Neural cell (in vitro differentiated cells): ENCODE measurements around the gene HIVEP3. TPM values are rescaled to one million over a fixed set of nuclear protein-coding genes. Genes with fewer than 3 reads are reported as not detected.

Experiments
- H2AFZ ChIP-seq: fragments of 200-600, 300-800 bp; sonication (generic), shearing (Covaris generic); 2 replicates; pipeline ENCODE4 v1.6.0; 2014; ENCODE audit warnings: low read depth, mild to moderate bottlenecking, antibody characterized with exemption, low read length, moderate library complexity
- H3F3A ChIP-seq: fragments of 200-600 bp; shearing (Covaris generic); 2 replicates; pipeline ENCODE4 v1.6.1; 2016; ENCODE audit warnings: mild to moderate bottlenecking, moderate library complexity, mixed read lengths, antibody characterized with exemption, low read length; ENCODE audit not compliant: insufficient read depth, poor library complexity, severe bottlenecking
- H3K27ac ChIP-seq: fragments of 200-600, 300-800 bp; sonication (generic), shearing (Covaris generic); 2 replicates; pipeline ENCODE4 v1.5.1; 2014; ENCODE audit warnings: mild to moderate bottlenecking, low read length, moderate library complexity
- H3K27me3 ChIP-seq: fragments of 300-800, 200-600 bp; sonication (generic), shearing (Covaris generic); 2 replicates; pipeline ENCODE4 v1.6.0; 2014; ENCODE audit warnings: mild to moderate bottlenecking, low read depth, low read length, moderate library complexity; ENCODE audit not compliant: insufficient read depth
- H3K36me3 ChIP-seq: fragments of 300-800, 200-600 bp; sonication (generic), shearing (Covaris generic); 2 replicates; pipeline ENCODE4 v1.5.1; 2014; ENCODE audit warnings: mild to moderate bottlenecking, antibody characterized with exemption, low read length, moderate library complexity; ENCODE audit not compliant: insufficient read depth
- H3K4me2 ChIP-seq: fragments of 300-800, 200-600 bp; sonication (generic), shearing (Covaris generic); 2 replicates; pipeline ENCODE4 v1.6.0; 2014; ENCODE audit warnings: mild to moderate bottlenecking, low read length
- H3K4me3 ChIP-seq: fragments of 300-800, 200-600 bp; sonication (generic), shearing (Covaris generic); 2 replicates; pipeline ENCODE4 v1.5.1; 2014; ENCODE audit warnings: mild to moderate bottlenecking, low read length, moderate library complexity
- H3K79me2 ChIP-seq: fragments of 200-600 bp; shearing (Covaris generic); replicated peaks from 2 replicates; pipeline ENCODE4 v1.6.0; 2014; ENCODE audit warnings: mild to moderate bottlenecking, low read length, moderate library complexity; ENCODE audit not compliant: insufficient read depth
- H3K9ac ChIP-seq: fragments of 300-800, 200-600 bp; sonication (generic), shearing (Covaris generic); 2 replicates; pipeline ENCODE4 v1.6.1; 2016; ENCODE audit warnings: mild to moderate bottlenecking, low read length, mixed read lengths
- H3K9me2 ChIP-seq: fragments of 200-600 bp; shearing (Covaris generic); 2 replicates; pipeline ENCODE4 v1.6.1; 2016; ENCODE audit warnings: mild to moderate bottlenecking, low read length, mixed read lengths; ENCODE audit not compliant: insufficient read depth
- H3K9me3 ChIP-seq: fragments of 200-600, 300-800 bp; sonication (generic), shearing (Covaris generic); 2 replicates; pipeline ENCODE4 v1.6.1; 2016; ENCODE audit warnings: mild to moderate bottlenecking, mixed run types, low read length, moderate library complexity, mixed read lengths
- H4K20me1 ChIP-seq: fragments of 200-600 bp; shearing (Covaris generic); 2 replicates; pipeline ENCODE4 v1.6.1; 2016; ENCODE audit warnings: mild to moderate bottlenecking, mixed run types; ENCODE audit not compliant: insufficient read depth
- EP300 ChIP-seq: fragments of 450-650 bp; conservative IDR thresholded peaks from 2 replicates; pipeline ENCODE4 v1.6.1; 2014; ENCODE audit warnings: antibody characterized with exemption, mild to moderate bottlenecking, moderate library complexity; ENCODE audit not compliant: poor library complexity, severe bottlenecking
- EZH2 ChIP-seq: fragments of 200-600, 300-800 bp; shearing (Covaris generic), sonication (generic); IDR thresholded peaks from 2 replicates; pipeline ENCODE4 v1.6.1; 2014; ENCODE audit warnings: antibody characterized with exemption, low read length, borderline replicate concordance, mild to moderate bottlenecking; ENCODE audit not compliant: insufficient read depth, poor library complexity, severe bottlenecking
- MXI1 ChIP-seq: fragments of 450-650 bp; conservative IDR thresholded peaks from 2 replicates; pipeline ENCODE4 v1.6.1; 2014; ENCODE audit warnings: antibody characterized with exemption, mild to moderate bottlenecking; ENCODE audit not compliant: poor library complexity, severe bottlenecking
- POLR2AphosphoS5 ChIP-seq: IDR thresholded peaks from 2 replicates; pipeline ENCODE4 v1.6.1; 2012
- RAD21 ChIP-seq: fragments of 450-650 bp; conservative IDR thresholded peaks from 2 replicates; pipeline ENCODE4 v1.6.1; 2014; ENCODE audit warnings: antibody characterized with exemption, mild to moderate bottlenecking, moderate library complexity
- SMC3 ChIP-seq: fragments of 450-650 bp; conservative IDR thresholded peaks from 2 replicates; pipeline ENCODE4 v1.6.1; 2014; ENCODE audit warnings: antibody characterized with exemption, mild to moderate bottlenecking, moderate library complexity; ENCODE audit not compliant: poor library complexity
- TAF1 ChIP-seq: IDR thresholded peaks from 2 replicates; pipeline ENCODE4 v1.6.1; 2012; ENCODE audit warnings: low read depth
- polyA plus RNA-seq: library from polyadenylated mRNA; depleted of rRNA; stranded (reverse); fragments of >200 nt; gene quantifications from 2 replicates; pipeline ENCODE4 v1.2.3, GENCODE V29; 2014
- TF ChIP-seq, protein P1 (sequence below): IDR thresholded peaks from 2 replicates; pipeline ENCODE4 v1.6.1; 2012; ENCODE audit warnings: borderline replicate concordance
- TF ChIP-seq, protein P2 (sequence below): fragments of 450-650 bp; IDR thresholded peaks from 2 replicates; pipeline ENCODE4 v1.5.1; 2014; ENCODE audit warnings: antibody characterized with exemption, mild to moderate bottlenecking, moderate library complexity; ENCODE audit not compliant: poor library complexity, severe bottlenecking

The HIVEP3 gene
- polyA plus RNA-seq, 1 donor from 2014 or later, result 2.6 TPM

DNA sequence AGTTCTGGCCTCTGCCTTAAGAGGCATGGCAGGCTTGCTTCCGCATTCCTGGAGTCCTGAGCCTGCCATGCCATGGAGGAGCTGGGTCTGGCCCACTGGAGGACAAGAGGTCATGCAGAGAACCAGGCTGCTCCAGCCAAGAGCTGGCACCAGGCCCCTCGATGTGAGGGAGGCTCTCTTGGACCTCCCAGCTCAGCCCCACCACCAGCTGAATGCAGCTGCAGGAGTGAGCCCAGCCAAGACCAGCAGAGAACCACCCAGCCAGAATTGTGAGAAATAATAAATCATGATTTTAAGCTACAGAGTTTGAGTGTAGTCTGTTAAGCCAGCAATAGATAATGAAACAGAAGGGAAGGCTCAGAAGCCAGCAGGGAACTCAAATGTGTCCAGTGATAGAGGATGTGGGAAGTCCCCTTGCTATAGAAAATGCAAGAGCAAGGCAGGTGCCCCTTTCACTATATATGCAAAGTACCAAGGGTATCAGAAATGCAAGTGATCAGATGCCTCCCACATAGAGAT lies 118.4 kb downstream of the HIVEP3 start:
- no peaks in the 10 kb centered on the region for H3K79me2 ChIP-seq
- no peaks in the 10 kb centered on the region for H3K9me3 ChIP-seq
- H2AFZ ChIP-seq, result no peak overlapping the region
- no peak overlapping the region for H3K9ac ChIP-seq
- H3K27ac ChIP-seq, result no peak overlapping the region
- H3K4me3 ChIP-seq, result no peak overlapping the region
- TF ChIP-seq, protein P1, sequence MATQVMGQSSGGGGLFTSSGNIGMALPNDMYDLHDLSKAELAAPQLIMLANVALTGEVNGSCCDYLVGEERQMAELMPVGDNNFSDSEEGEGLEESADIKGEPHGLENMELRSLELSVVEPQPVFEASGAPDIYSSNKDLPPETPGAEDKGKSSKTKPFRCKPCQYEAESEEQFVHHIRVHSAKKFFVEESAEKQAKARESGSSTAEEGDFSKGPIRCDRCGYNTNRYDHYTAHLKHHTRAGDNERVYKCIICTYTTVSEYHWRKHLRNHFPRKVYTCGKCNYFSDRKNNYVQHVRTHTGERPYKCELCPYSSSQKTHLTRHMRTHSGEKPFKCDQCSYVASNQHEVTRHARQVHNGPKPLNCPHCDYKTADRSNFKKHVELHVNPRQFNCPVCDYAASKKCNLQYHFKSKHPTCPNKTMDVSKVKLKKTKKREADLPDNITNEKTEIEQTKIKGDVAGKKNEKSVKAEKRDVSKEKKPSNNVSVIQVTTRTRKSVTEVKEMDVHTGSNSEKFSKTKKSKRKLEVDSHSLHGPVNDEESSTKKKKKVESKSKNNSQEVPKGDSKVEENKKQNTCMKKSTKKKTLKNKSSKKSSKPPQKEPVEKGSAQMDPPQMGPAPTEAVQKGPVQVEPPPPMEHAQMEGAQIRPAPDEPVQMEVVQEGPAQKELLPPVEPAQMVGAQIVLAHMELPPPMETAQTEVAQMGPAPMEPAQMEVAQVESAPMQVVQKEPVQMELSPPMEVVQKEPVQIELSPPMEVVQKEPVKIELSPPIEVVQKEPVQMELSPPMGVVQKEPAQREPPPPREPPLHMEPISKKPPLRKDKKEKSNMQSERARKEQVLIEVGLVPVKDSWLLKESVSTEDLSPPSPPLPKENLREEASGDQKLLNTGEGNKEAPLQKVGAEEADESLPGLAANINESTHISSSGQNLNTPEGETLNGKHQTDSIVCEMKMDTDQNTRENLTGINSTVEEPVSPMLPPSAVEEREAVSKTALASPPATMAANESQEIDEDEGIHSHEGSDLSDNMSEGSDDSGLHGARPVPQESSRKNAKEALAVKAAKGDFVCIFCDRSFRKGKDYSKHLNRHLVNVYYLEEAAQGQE, result no peak
- TF ChIP-seq MXI1 (no peak), SMC3 (no peak), EP300 (no peak), TAF1 (no peak), POLR2AphosphoS5 (no peak), EZH2 (no peak), RAD21 (no peak)
- TF ChIP-seq, protein P2, sequence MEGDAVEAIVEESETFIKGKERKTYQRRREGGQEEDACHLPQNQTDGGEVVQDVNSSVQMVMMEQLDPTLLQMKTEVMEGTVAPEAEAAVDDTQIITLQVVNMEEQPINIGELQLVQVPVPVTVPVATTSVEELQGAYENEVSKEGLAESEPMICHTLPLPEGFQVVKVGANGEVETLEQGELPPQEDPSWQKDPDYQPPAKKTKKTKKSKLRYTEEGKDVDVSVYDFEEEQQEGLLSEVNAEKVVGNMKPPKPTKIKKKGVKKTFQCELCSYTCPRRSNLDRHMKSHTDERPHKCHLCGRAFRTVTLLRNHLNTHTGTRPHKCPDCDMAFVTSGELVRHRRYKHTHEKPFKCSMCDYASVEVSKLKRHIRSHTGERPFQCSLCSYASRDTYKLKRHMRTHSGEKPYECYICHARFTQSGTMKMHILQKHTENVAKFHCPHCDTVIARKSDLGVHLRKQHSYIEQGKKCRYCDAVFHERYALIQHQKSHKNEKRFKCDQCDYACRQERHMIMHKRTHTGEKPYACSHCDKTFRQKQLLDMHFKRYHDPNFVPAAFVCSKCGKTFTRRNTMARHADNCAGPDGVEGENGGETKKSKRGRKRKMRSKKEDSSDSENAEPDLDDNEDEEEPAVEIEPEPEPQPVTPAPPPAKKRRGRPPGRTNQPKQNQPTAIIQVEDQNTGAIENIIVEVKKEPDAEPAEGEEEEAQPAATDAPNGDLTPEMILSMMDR, result no peak
- H4K20me1 ChIP-seq, result no peaks in the 10 kb centered on the region
- no peaks in the 10 kb centered on the region for H3K36me3 ChIP-seq
- H3K4me2 ChIP-seq, result no peak overlapping the region
- no peaks in the 10 kb centered on the region for H3K27me3 ChIP-seq
- no peaks in the 10 kb centered on the region for H3K9me2 ChIP-seq
- no peaks in the 10 kb centered on the region for H3F3A ChIP-seq

DNA sequence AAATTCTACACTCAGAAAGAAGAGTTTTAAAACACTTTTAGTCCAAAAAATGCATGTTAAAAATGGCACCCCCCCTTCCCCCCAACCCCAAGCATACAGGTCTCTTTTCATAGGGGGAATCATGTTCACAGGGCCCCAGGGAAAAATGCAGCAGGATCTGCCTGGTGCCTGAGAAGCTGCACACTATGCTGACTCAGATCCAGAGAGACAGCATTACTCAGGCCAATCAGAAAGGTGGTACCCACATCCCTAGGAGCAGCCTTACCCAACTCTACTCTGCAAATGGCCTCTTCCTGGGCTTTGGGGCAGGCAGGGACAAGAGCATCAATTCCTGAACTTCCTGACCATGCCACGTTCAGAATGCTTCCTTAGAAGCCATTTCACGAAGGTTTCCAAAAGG lies 119.0 kb downstream of the HIVEP3 start:
- Histone ChIP-seq H3K9me2 (no peaks in the 10 kb centered on the region), H3F3A (no peaks in the 10 kb centered on the region), H3K27ac (no peak overlapping the region), H3K27me3 (no peaks in the 10 kb centered on the region), H3K79me2 (no peaks in the 10 kb centered on the region), H2AFZ (no peak overlapping the region), H3K9me3 (no peaks in the 10 kb centered on the region), H3K9ac (no peak overlapping the region), H4K20me1 (no peaks in the 10 kb centered on the region), H3K36me3 (no peaks in the 10 kb centered on the region), H3K4me3 (no peak overlapping the region), H3K4me2 (no peak overlapping the region)
- TF ChIP-seq MXI1 (no peak), TAF1 (no peak), POLR2AphosphoS5 (no peak), SMC3 (no peak), RAD21 (no peak), EZH2 (no peak), EP300 (no peak)
- TF ChIP-seq, protein P2, result no peak
- TF ChIP-seq, protein P1, result no peak
